Astrocyte of the cerebellum (primary cell): ENCODE results near the gene ZNF628.
"Not testable (repeated sequence)": the region's sequence is repeated elsewhere in the genome, so short reads cannot be mapped to it uniquely, and the experiment has no call there.

ENCODE experiments used
- DNase-seq: peaks from one replicate; pipeline ENCODE4 v3.0.0-alpha.2; 2011; ENCODE audit warnings: low read depth
- H3K4me3 ChIP-seq: 2 replicates; pipeline ENCODE4 v1.5.1; 2011; ENCODE audit warnings: mild to moderate bottlenecking, low read depth, low read length, moderate library complexity
- CTCF ChIP-seq: IDR thresholded peaks from 2 replicates; pipeline ENCODE4 v1.5.1; 2012; ENCODE audit warnings: low read length, low read depth, moderate library complexity, mild to moderate bottlenecking; ENCODE audit errors: missing control alignments
- in situ Hi-C: cut with HindIII; loops from 2 replicates; pipeline ENCODE4 v1.10.0; 2017; ENCODE audit warnings: low sequenced_read_pairs

The ZNF628 gene

DNA sequence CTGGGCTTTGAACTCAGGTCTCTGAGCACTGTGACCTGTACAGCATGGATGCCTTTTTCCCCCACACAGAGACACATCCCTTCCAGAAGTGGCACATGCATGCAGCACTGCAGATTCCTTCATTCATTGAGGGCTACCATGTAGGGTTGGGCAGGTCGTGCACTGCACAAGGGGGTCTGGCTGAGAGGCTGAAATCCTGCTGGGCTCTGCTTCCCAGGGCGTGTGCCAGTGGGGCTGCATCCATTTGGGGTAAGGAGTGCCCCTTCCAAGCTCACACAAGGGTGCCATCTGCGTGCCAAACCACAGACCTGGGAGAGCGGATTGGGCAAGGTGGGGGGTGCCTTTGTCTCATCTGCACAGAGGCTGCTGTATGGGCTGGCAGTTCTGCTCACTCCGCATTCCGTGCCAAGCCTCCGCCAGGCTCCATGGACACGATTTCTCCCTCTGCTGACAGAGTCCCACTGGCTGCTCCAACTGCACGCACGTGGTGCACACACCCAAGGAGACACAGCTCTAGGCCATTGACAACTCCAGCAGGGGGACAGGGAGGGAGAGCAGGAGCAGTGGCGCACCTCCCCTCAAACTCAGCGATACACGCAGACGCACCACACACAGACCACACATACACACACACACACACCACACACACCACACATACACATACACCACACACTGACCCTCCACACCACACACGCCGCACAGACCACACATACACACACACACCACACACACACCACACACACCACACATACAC lies 28.8 kb upstream of the ZNF628 start:
- H3K4me3 ChIP-seq, result no peak overlapping the region
- TF ChIP-seq CTCF, result no peak
- no peak for DNase-seq
- in situ Hi-C loops, result no loop called here

DNA sequence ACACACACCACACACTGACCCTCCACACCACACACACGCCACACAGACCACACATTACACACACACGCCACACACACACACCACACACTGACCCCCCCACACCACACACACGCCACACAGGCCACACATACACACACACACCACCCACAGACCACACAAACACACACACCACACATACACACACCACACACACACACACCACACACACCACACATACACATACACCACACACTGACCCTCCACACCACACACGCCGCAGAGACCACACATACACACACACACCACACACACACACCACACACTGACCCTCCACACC lies 28.3 kb upstream of the ZNF628 start:
- in situ Hi-C loops, DNase-seq, H3K4me3 ChIP-seq: not testable (repeated sequence)

GRCh38 chr19:55449469-55449868 lies 26.9 kb upstream of the ZNF628 start:
- no peak for TF ChIP-seq CTCF
- H3K4me3 ChIP-seq, result no peak overlapping the region
- DNase-seq, result no peak
- in situ Hi-C loops, result no loop called here

- in situ Hi-C loops, result no loop called here
- no peak for DNase-seq
- H3K4me3 ChIP-seq, result no peak overlapping the region
- TF ChIP-seq CTCF, result no peak
These were observed 25.1 kb upstream of the ZNF628 start for GRCh38 chr19:55451163-55451964.

- in situ Hi-C loops, result no loop called here
- DNase-seq, result no peak
- no peak for TF ChIP-seq CTCF
- no peak overlapping the region for H3K4me3 ChIP-seq
These were observed 24.3 kb upstream of the ZNF628 start for GRCh38 chr19:55451965-55452748.

DNA sequence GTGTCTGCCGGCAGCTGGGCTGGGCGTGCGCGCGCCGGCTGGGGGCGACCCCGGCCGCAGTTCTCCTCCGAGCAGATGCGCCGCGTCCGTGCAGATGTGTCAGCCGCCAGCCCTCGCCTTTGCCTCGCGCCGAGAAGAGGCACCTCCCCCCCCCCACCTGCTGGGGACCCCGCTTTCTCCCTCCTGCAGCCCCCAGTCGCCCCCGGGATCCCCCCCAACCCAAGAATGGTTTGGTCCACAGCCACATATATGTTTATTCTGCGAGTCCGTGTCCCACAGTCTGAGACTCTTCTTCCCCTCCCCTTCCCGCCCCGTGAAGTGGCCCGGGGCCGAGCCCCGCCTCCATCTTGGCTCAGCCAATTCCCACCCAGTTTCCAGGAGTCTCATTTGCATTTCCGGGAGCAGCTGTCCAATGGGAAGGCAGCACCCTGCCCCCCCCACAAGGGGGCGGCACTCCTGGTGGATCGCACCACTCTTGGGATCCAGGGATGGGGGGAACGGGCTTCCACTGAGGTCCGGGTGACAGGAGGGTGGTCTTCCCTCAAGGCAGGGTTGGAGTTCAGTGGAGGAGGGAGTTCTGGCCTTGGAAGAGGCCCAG lies 23.6 kb upstream of the ZNF628 start:
- no peak for DNase-seq
- in situ Hi-C loops, result no loop called here
- no peak overlapping the region for H3K4me3 ChIP-seq
- no peak for TF ChIP-seq CTCF
